ENCODE results near the gene REXO1. TPM values are rescaled to one million over a fixed set of nuclear protein-coding genes. Genes with fewer than 3 reads are reported as not detected.

Gene REXO1
- total RNA-seq, 1 experiment from 2014 or later = 43.0 TPM

- Mint-ChIP-seq H3K27ac (ENCODE audit: unreplicated experiment) (peak overlapping the region; percentile 89), H3K4me1 (ENCODE audit: low read depth, unreplicated experiment) (peaks cover 26% of the 10 kb centered on the region), H3K4me3 (ENCODE audit: unreplicated experiment) (peak overlapping the region; percentile 91), H3K9me3 (ENCODE audit: unreplicated experiment) (no peaks in the 10 kb centered on the region), H3K36me3 (ENCODE audit: insufficient read depth, unreplicated experiment) (peaks cover 16% of the 10 kb centered on the region), H3K27me3 (ENCODE audit: insufficient read depth, unreplicated experiment) (no peaks in the 10 kb centered on the region)
- CTCF ChIA-PET = interaction anchor here (0.6 to 1.2 kb wide), 6 partner anchors 9 to 605 kb away, joined by 3 to 6 read pairs (median 4); no protein-coding TSS in a partner anchor
- H3K36me3 ChIP-seq (ENCODE audit: control insufficient read depth, insufficient read depth, low read length) = no peaks in the 10 kb centered on the region
- BruUV-seq (replicated peaks) = no TSS peak
- no peaks in the 10 kb centered on the region for H3K9me3 ChIP-seq
- H3K4me3 ChIP-seq (ENCODE audit: low read depth, low read length) = peak overlapping the region; percentile 94
- DNase-seq = no peak
- intact Hi-C loops (cut with micrococcal nuclease; ENCODE audit: unreplicated experiment) = no loop called here
- POLR2A ChIA-PET = interaction anchor here (0.6 to 1.3 kb wide), 4 partner anchors 9 to 340 kb away, joined by 4 to 12 read pairs (median 7); no protein-coding TSS in a partner anchor
- TF ChIP-seq CTCF (IDR thresholded peaks at IDR 0.05; ENCODE audit: insufficient read depth in 1 of 2, low read depth in 1 of 2, low read length in 1 of 2, severe bottlenecking in 1 of 2, unreplicated experiment in 1 of 2) = no peak
- H3K4me1 ChIP-seq = peaks cover 27% of the 10 kb centered on the region
- H3K27me3 ChIP-seq (replicated peaks; ENCODE audit: control insufficient read depth, insufficient read depth, low read length) = no peaks in the 10 kb centered on the region
Observed at GRCh38 chr19:1884719-1885334, 36.5 kb upstream of the REXO1 start.

GRCh38 chr19:1884291-1884718, 36.0 kb upstream of the REXO1 start:
- Mint-ChIP-seq H3K27me3 (ENCODE audit: insufficient read depth, unreplicated experiment) (no peaks in the 10 kb centered on the region), H3K4me3 (ENCODE audit: unreplicated experiment) (peak overlapping the region; percentile 91), H3K27ac (ENCODE audit: unreplicated experiment) (peak overlapping the region; percentile 89), H3K9me3 (ENCODE audit: unreplicated experiment) (no peaks in the 10 kb centered on the region), H3K4me1 (ENCODE audit: low read depth, unreplicated experiment) (peaks cover 26% of the 10 kb centered on the region), H3K36me3 (ENCODE audit: insufficient read depth, unreplicated experiment) (peaks cover 16% of the 10 kb centered on the region)
- H3K9me3 ChIP-seq = no peaks in the 10 kb centered on the region
- CTCF ChIA-PET = interaction anchor here (0.9 kb wide), 1 partner anchor 8 kb away, joined by 6 read pairs; no protein-coding TSS in a partner anchor
- no TSS peak for BruUV-seq (replicated peaks)
- H3K4me3 ChIP-seq (ENCODE audit: low read depth, low read length) = peak overlapping the region; percentile 94
- H3K36me3 ChIP-seq (ENCODE audit: control insufficient read depth, insufficient read depth, low read length) = no peaks in the 10 kb centered on the region
- POLR2A ChIA-PET = interaction anchor here (1.3 kb wide), 1 partner anchor 8 kb away, joined by 12 read pairs; no protein-coding TSS in a partner anchor
- intact Hi-C loops (cut with micrococcal nuclease; ENCODE audit: unreplicated experiment) = no loop called here
- no peaks in the 10 kb centered on the region for H3K27me3 ChIP-seq (replicated peaks; ENCODE audit: control insufficient read depth, insufficient read depth, low read length)
- peaks cover 27% of the 10 kb centered on the region for H3K4me1 ChIP-seq
- no peak for TF ChIP-seq CTCF (IDR thresholded peaks at IDR 0.05; ENCODE audit: insufficient read depth in 1 of 2, low read depth in 1 of 2, low read length in 1 of 2, severe bottlenecking in 1 of 2, unreplicated experiment in 1 of 2)
- no peak for DNase-seq

- no peaks in the 10 kb centered on the region for H3K9me3 Mint-ChIP-seq (ENCODE audit: unreplicated experiment)
- H3K4me3 Mint-ChIP-seq (ENCODE audit: unreplicated experiment) = peak overlapping the region; percentile 91
- no peaks in the 10 kb centered on the region for H3K27me3 ChIP-seq (replicated peaks; ENCODE audit: control insufficient read depth, insufficient read depth, low read length)
- H3K9me3 ChIP-seq = no peaks in the 10 kb centered on the region
- POLR2A ChIA-PET = no interaction called here
- DNase-seq = no peak
- H3K4me1 ChIP-seq = peaks cover 27% of the 10 kb centered on the region
- H3K27ac Mint-ChIP-seq (ENCODE audit: unreplicated experiment) = peak overlapping the region; percentile 89
- H3K36me3 ChIP-seq (ENCODE audit: control insufficient read depth, insufficient read depth, low read length) = no peaks in the 10 kb centered on the region
- H3K4me3 ChIP-seq (ENCODE audit: low read depth, low read length) = peak overlapping the region; percentile 94
- intact Hi-C loops (cut with micrococcal nuclease; ENCODE audit: unreplicated experiment) = no loop called here
- peaks cover 26% of the 10 kb centered on the region for H3K4me1 Mint-ChIP-seq (ENCODE audit: low read depth, unreplicated experiment)
- CTCF ChIA-PET = no interaction called here
- no peak for TF ChIP-seq CTCF (IDR thresholded peaks at IDR 0.05; ENCODE audit: insufficient read depth in 1 of 2, low read depth in 1 of 2, low read length in 1 of 2, severe bottlenecking in 1 of 2, unreplicated experiment in 1 of 2)
- no peaks in the 10 kb centered on the region for H3K27me3 Mint-ChIP-seq (ENCODE audit: insufficient read depth, unreplicated experiment)
- BruUV-seq (replicated peaks) = no TSS peak
- peaks cover 16% of the 10 kb centered on the region for H3K36me3 Mint-ChIP-seq (ENCODE audit: insufficient read depth, unreplicated experiment)
Observed at GRCh38 chr19:1883784-1884183, 35.5 kb upstream of the REXO1 start.
